ENCODE measurements around the gene GRM7. TPM values are rescaled to one million over a fixed set of nuclear protein-coding genes. Genes with fewer than 3 reads are reported as not detected.

Gene GRM7
- total and polyA plus RNA-seq, 2 donors (not counting 1 experiment from before 2014, with no cell fraction given), result not detected

DNA sequence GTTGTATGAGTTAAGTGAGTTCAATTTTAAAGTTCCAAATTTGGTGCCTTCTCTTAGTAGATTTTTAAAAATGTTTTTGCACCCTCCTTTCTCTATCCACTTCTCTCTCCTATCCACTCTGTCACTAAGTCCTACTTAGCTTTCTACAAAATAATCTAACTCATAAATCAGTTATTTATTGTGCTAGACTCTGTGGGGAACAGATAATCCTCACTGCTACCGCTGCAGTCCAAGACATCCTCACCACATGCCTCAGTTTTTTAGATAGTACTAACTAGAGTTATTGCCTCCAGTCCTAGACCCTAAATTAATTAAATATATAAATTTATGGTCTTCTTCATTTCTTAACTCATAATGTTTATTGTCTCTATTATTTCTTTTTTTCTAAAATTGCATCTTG is 576.3 kb downstream of the GRM7 start:
- WGBS (ENCODE audit: insufficient coverage), result no CpG with 5 or more reads among the region's 1 CpG
- Mint-ChIP-seq H3K4me3 (no peak overlapping the region), H3K27ac (no peak overlapping the region), H3K9me3 (ENCODE audit: insufficient read depth) (peaks cover 10% of the 10 kb centered on the region), H3K27me3 (no peaks in the 10 kb centered on the region), H3K4me1 (no peaks in the 10 kb centered on the region)
- TF ChIP-seq EZH2 (IDR thresholded peaks at IDR 0.05; ENCODE audit: borderline replicate concordance, insufficient read depth, low read depth, low read length, poor library complexity, severe bottlenecking), result no peak
- no peak for TF ChIP-seq CTCF (IDR thresholded peaks at IDR 0.05)
- DNase-seq (no peak), ATAC-seq (ENCODE audit: low read depth) (no peak)
- no peak overlapping the region for H3K4me2 ChIP-seq (replicated peaks; ENCODE audit: low read depth, low read length, poor library complexity, severe bottlenecking)
- ChIA-PET CTCF (no interaction called here), POLR2A (no interaction called here)
- H3K9ac ChIP-seq (ENCODE audit: low read length), result no peak overlapping the region
- no peaks in the 10 kb centered on the region for H3K4me1 ChIP-seq (ENCODE audit: control insufficient read depth in 2 of 2, insufficient read depth in 2 of 2, low read length in 2 of 2)
- H3K9me3 ChIP-seq (ENCODE audit: control extremely low read depth in 1 of 3, control insufficient read depth in 2 of 3, insufficient read depth in 1 of 3, low read length in 2 of 3), result peaks cover 2 to 3% (median 3%) of the 10 kb centered on the region in 3 donors
- no peaks in the 10 kb centered on the region for H4K20me1 ChIP-seq (ENCODE audit: control insufficient read depth, insufficient read depth, low read length, poor library complexity, severe bottlenecking)
- H2AFZ ChIP-seq (ENCODE audit: insufficient read depth, low read depth, low read length, poor library complexity, severe bottlenecking), result no peak overlapping the region
- H3K27ac ChIP-seq (ENCODE audit: low read length in 2 of 2), result no peak overlapping the region
- intact Hi-C loops (cut with micrococcal nuclease), result no loop called here
- no peaks in the 10 kb centered on the region for H3K79me2 ChIP-seq (ENCODE audit: control insufficient read depth, insufficient read depth, low read length)
- H3K4me3 ChIP-seq (ENCODE audit: control extremely low read depth in 1 of 5, extremely low read depth in 1 of 5, insufficient read depth in 1 of 5, low read depth in 2 of 5, low read length in 4 of 5), result no peak overlapping the region
- no peaks in the 10 kb centered on the region for H3K27me3 ChIP-seq (replicated peaks in 1 of 4; ENCODE audit: control extremely low read depth in 1 of 4, control insufficient read depth in 3 of 4, insufficient read depth in 4 of 4, low read length in 3 of 4)
- H3K36me3 ChIP-seq (replicated peaks in 1 of 2; ENCODE audit: control extremely low read depth in 1 of 2, control insufficient read depth in 1 of 2, extremely low read depth in 1 of 2, insufficient read depth in 2 of 2, low read length in 1 of 2), result no peaks in the 10 kb centered on the region

DNA sequence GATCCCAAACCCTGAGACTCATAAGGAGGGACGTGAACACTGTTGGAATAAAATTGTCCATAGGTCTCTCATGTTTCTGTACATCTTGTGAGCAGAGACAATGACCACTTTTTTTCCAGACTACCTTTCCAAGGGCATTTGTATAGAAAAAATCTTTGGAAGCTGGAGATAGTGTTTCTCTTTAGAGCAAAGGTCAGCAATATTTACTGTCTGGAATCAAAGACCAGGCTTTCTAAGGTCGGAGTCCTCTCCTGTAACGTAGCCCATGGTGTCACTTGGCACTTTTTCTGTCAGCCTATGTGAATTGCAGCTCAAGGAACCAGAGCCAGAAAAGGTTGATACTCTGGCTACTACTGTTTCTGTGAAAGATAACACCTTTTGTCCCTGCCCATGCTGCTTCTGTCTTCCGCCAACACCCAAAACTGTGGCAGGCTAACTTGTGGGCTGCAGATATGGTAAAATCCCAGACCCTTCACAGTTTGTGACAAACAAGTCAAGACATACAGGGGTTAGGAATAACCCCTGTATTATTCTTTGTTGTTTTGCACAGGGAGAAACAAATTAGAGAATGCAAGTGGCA is 578.3 kb downstream of the GRM7 start:
- H3K4me3 ChIP-seq (ENCODE audit: control extremely low read depth in 1 of 5, extremely low read depth in 1 of 5, insufficient read depth in 1 of 5, low read depth in 2 of 5, low read length in 4 of 5), result no peak overlapping the region
- no peak overlapping the region for H3K4me3 Mint-ChIP-seq

More for the DNA sequence above, 578.3 kb downstream of the GRM7 start:
- Histone ChIP-seq H3K79me2 (ENCODE audit: control insufficient read depth, insufficient read depth, low read length) (no peaks in the 10 kb centered on the region), H4K20me1 (ENCODE audit: control insufficient read depth, insufficient read depth, low read length, poor library complexity, severe bottlenecking) (no peaks in the 10 kb centered on the region), H3K27ac (ENCODE audit: low read length in 2 of 2) (no peak overlapping the region), H3K27me3 (replicated peaks in 1 of 4; ENCODE audit: control extremely low read depth in 1 of 4, control insufficient read depth in 3 of 4, insufficient read depth in 4 of 4, low read length in 3 of 4) (no peaks in the 10 kb centered on the region), H3K4me1 (ENCODE audit: control insufficient read depth in 2 of 2, insufficient read depth in 2 of 2, low read length in 2 of 2) (no peaks in the 10 kb centered on the region), H3K9me3 (ENCODE audit: control extremely low read depth in 1 of 3, control insufficient read depth in 2 of 3, insufficient read depth in 1 of 3, low read length in 2 of 3) (no peaks in the 10 kb centered on the region), H2AFZ (ENCODE audit: insufficient read depth, low read depth, low read length, poor library complexity, severe bottlenecking) (no peak overlapping the region), H3K36me3 (replicated peaks in 1 of 2; ENCODE audit: control extremely low read depth in 1 of 2, control insufficient read depth in 1 of 2, extremely low read depth in 1 of 2, insufficient read depth in 2 of 2, low read length in 1 of 2) (no peaks in the 10 kb centered on the region), H3K9ac (ENCODE audit: low read length) (no peak overlapping the region), H3K4me2 (replicated peaks; ENCODE audit: low read depth, low read length, poor library complexity, severe bottlenecking) (no peak overlapping the region)
- DNase-seq, result no peak
- no peaks in the 10 kb centered on the region for H3K27me3 Mint-ChIP-seq
- ChIA-PET CTCF (no interaction called here), POLR2A (no interaction called here)
- H3K27ac Mint-ChIP-seq, result no peak overlapping the region
- H3K9me3 Mint-ChIP-seq (ENCODE audit: insufficient read depth), result peaks cover 4% of the 10 kb centered on the region
- TF ChIP-seq EZH2 (IDR thresholded peaks at IDR 0.05; ENCODE audit: borderline replicate concordance, insufficient read depth, low read depth, low read length, poor library complexity, severe bottlenecking) (no peak), CTCF (IDR thresholded peaks at IDR 0.05) (no peak)
- no peak for ATAC-seq (ENCODE audit: low read depth)
- H3K4me1 Mint-ChIP-seq, result no peaks in the 10 kb centered on the region
- intact Hi-C loops (cut with micrococcal nuclease), result no loop called here
- 77% methylated on average over 3 of the region's 4 CpGs for WGBS (ENCODE audit: insufficient coverage)
